Ishikawa (cell line): ENCODE measurements around the gene NTN1.

Experiments
- CEBPB ChIP-seq: IDR thresholded peaks from 2 replicates; pipeline ENCODE4 v1.6.1; 2012
- CREB1 ChIP-seq: IDR thresholded peaks from 2 replicates; pipeline ENCODE4 v1.6.1; 2012; ENCODE audit warnings: low read depth
- EGR1 ChIP-seq: IDR thresholded peaks from 2 replicates; pipeline ENCODE4 v1.6.1; 2012
- EP300 ChIP-seq: IDR thresholded peaks from 2 replicates; pipeline ENCODE4 v1.6.1; 2012; ENCODE audit warnings: borderline replicate concordance
- FOXM1 ChIP-seq: IDR thresholded peaks from 2 replicates; pipeline ENCODE4 v1.6.1; 2012; ENCODE audit warnings: low read depth, borderline replicate concordance
- NFIC ChIP-seq: IDR thresholded peaks from 2 replicates; pipeline ENCODE4 v1.6.1; 2012
- RAD21 ChIP-seq: IDR thresholded peaks from 2 replicates; pipeline ENCODE4 v1.6.1; 2012; ENCODE audit warnings: low read depth
- TAF1 ChIP-seq: IDR thresholded peaks from 2 replicates; pipeline ENCODE4 v1.6.1; 2012; ENCODE audit warnings: low read depth, mild to moderate bottlenecking
- TCF12 ChIP-seq: IDR thresholded peaks from 2 replicates; pipeline ENCODE4 v1.6.1; 2012; ENCODE audit warnings: low read depth
- TEAD4 ChIP-seq: IDR thresholded peaks from 2 replicates; pipeline ENCODE4 v1.6.1; 2012
- YY1 ChIP-seq: IDR thresholded peaks from 2 replicates; pipeline ENCODE4 v1.6.1; 2012; ENCODE audit warnings: low read depth
- ZBTB7A ChIP-seq: IDR thresholded peaks from 2 replicates; pipeline ENCODE4 v1.6.1; 2012; ENCODE audit warnings: low read depth
- TF ChIP-seq, protein P1 (sequence below): IDR thresholded peaks from 2 replicates; pipeline ENCODE4 v1.6.1; 2012
- TF ChIP-seq, protein P2 (sequence below): IDR thresholded peaks from 2 replicates; pipeline ENCODE4 v1.6.1; 2012
- TF ChIP-seq, protein P3 (sequence below): IDR thresholded peaks from 2 replicates; pipeline ENCODE4 v1.6.1; 2012; ENCODE audit warnings: low read depth, mild to moderate bottlenecking

Gene NTN1

DNA sequence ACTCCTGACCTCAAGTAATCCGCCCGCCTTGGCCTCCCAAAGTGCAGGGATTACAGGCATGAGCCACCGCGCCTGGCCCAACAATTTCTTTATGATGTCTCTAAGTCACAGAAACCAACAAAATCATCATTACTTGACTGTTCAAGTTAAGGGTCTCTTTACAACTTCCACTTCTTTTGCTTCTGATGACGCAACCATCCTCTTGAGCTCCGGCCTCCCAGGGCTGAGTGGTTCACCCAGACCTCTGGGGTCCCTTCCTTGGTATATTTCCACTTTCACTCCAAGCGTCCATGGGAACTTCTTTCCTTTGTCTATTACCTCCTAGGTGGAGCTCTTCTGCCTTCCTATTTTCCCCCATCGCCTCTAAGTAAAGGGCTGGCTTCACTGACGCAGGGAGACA lies 253.7 kb downstream of the NTN1 start:
- TF ChIP-seq CREB1 (no peak), TCF12 (no peak), TAF1 (no peak), EGR1 (no peak), TEAD4 (no peak), NFIC (no peak), ZBTB7A (no peak), CEBPB (no peak), FOXM1 (no peak), RAD21 (no peak), EP300 (no peak), YY1 (no peak)
- TF ChIP-seq, protein P1, sequence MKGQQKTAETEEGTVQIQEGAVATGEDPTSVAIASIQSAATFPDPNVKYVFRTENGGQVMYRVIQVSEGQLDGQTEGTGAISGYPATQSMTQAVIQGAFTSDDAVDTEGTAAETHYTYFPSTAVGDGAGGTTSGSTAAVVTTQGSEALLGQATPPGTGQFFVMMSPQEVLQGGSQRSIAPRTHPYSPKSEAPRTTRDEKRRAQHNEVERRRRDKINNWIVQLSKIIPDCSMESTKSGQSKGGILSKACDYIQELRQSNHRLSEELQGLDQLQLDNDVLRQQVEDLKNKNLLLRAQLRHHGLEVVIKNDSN = no peak
- TF ChIP-seq, protein P2, sequence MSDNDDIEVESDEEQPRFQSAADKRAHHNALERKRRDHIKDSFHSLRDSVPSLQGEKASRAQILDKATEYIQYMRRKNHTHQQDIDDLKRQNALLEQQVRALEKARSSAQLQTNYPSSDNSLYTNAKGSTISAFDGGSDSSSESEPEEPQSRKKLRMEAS = no peak
- TF ChIP-seq, protein P3, sequence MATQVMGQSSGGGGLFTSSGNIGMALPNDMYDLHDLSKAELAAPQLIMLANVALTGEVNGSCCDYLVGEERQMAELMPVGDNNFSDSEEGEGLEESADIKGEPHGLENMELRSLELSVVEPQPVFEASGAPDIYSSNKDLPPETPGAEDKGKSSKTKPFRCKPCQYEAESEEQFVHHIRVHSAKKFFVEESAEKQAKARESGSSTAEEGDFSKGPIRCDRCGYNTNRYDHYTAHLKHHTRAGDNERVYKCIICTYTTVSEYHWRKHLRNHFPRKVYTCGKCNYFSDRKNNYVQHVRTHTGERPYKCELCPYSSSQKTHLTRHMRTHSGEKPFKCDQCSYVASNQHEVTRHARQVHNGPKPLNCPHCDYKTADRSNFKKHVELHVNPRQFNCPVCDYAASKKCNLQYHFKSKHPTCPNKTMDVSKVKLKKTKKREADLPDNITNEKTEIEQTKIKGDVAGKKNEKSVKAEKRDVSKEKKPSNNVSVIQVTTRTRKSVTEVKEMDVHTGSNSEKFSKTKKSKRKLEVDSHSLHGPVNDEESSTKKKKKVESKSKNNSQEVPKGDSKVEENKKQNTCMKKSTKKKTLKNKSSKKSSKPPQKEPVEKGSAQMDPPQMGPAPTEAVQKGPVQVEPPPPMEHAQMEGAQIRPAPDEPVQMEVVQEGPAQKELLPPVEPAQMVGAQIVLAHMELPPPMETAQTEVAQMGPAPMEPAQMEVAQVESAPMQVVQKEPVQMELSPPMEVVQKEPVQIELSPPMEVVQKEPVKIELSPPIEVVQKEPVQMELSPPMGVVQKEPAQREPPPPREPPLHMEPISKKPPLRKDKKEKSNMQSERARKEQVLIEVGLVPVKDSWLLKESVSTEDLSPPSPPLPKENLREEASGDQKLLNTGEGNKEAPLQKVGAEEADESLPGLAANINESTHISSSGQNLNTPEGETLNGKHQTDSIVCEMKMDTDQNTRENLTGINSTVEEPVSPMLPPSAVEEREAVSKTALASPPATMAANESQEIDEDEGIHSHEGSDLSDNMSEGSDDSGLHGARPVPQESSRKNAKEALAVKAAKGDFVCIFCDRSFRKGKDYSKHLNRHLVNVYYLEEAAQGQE = no peak

DNA sequence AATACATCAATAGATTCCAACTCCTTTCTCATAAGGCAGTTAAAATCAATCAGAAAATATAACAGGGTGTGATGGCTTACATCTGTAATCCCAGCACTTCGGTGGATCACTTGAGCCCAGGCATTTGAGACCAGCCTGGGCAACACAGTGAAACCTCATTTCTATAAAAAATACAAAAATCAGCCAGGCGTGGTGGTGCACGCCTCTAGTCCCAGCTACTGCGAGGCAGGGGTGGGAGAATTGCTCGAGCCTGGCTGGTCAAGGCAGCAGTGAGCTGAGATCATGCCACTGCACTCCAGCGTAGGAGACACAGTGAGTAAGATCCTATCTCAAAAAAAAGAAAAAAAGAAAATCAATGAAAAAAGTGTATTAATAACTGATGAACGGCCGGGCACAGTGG lies 258.6 kb downstream of the NTN1 start:
- no peak for TF ChIP-seq CREB1
- no peak for TF ChIP-seq ZBTB7A
- TF ChIP-seq TAF1 = no peak
- no peak for TF ChIP-seq FOXM1
- TF ChIP-seq, protein P2 = no peak
- no peak for TF ChIP-seq EGR1
- TF ChIP-seq, protein P1 = no peak
- no peak for TF ChIP-seq TEAD4
- no peak for TF ChIP-seq CEBPB
- TF ChIP-seq YY1 = no peak
- TF ChIP-seq RAD21 = no peak
- no peak for TF ChIP-seq TCF12
- TF ChIP-seq, protein P3 = no peak
- no peak for TF ChIP-seq EP300
- no peak for TF ChIP-seq NFIC

DNA sequence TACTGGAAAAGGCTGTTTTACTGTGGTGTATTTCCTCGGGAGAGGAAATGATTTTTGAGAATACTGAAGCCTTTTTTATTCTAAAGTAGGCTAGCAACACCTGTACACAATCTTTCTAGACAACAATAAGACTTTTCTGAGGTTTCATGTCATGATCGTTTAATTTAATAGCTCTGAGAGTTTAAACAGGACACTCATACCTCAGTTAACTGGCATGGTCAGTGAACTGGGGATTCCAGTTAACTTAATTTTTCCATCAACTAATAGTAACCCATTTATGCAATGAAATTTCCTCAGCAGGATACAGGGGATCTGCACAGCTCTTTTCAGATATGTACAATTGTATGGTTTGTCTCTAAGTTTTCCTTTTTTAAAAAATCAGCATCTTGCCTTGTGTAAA lies 262.6 kb downstream of the NTN1 start:
- no peak for TF ChIP-seq EGR1
- TF ChIP-seq, protein P2 = no peak
- no peak for TF ChIP-seq NFIC
- no peak for TF ChIP-seq ZBTB7A
- no peak for TF ChIP-seq TEAD4
- TF ChIP-seq YY1 = no peak
- no peak for TF ChIP-seq TCF12
- TF ChIP-seq, protein P3 = no peak
- TF ChIP-seq, protein P1 = no peak
- no peak for TF ChIP-seq EP300
- TF ChIP-seq CREB1 = no peak
- no peak for TF ChIP-seq RAD21
- no peak for TF ChIP-seq CEBPB
- TF ChIP-seq FOXM1 = no peak
- no peak for TF ChIP-seq TAF1

DNA sequence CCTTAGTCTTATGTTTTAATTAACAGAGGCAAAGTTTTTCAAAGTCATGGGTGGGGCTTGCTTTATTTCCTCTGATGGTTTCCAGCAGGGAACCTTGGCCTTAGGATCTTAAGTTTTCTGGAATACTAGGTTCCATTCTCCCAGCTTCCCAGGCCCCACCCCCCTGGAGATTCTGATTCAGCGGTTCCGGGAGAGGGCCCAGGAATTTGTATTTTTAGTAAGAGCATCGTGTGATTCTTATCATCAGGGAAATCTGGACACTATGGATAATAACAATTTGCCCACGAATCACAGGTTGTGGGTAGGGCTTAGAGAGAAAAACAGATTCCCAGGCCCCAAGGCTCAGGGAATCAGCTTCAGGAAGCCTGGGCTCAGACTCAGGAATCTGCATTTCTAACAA lies 263.6 kb downstream of the NTN1 start:
- TF ChIP-seq NFIC (no peak), EGR1 (no peak), CEBPB (no peak), CREB1 (no peak), YY1 (no peak)
